Left kidney (tissue), 2 donors: ENCODE data around the gene ACKR3. TPM values are rescaled to one million over a fixed set of nuclear protein-coding genes. Genes with fewer than 3 reads are reported as not detected.

Experiments used
- DNase-seq: peaks from one replicate; pipeline ENCODE4 v3.0.0-alpha.2; 2013
- polyA plus RNA-seq: library from polyadenylated mRNA; unstranded; fragments of 120-200 nt; gene quantifications from one replicate; pipeline ENCODE4 v1.2.1, GENCODE V29; 2013; ENCODE audit not compliant: insufficient read length

The ACKR3 gene
- polyA plus RNA-seq, 1 donor: 53.2 TPM

DNA sequence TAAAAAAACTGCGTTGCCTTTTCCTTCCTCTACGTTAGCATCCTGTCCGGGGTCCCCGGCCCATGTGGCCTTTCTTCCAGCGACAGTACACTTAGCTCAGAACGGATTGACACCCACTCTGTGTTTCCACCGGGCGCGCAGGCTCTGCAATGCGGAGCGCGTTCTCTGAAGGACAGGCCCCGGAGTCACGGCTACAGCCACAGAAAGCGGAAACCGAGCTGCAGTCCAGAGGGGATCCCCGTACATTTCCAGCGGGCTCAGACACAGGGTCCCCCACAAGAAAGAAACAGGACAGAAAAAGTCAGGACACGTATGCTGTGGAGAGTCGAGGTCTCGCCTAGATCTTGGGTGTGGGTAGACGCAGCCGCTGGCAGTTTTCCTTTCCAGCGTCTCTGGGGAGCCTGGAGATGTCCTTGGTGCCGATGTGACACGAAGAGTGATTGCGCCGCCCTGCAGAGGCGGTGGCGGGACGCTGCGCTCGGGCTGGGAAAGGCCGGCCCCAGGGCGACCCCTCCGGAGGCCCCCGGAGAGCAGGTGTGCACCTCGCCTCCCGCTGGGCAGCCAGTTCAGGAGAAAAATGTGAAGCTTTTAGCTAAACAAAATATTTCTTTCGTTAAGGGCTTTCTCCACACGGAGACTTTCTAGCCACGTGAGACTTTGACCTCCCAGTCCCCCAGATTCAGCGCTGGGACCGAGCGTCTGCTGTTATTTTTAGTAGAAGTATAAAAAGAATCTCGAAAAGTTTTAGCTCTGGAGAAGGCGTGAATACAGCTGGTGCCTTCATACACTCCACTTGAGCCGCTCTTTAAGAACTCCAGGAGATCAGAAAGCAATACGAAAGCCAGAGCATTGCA lies 1.3 kb upstream of the ACKR3 start:
- DNase-seq: no peak

DNA sequence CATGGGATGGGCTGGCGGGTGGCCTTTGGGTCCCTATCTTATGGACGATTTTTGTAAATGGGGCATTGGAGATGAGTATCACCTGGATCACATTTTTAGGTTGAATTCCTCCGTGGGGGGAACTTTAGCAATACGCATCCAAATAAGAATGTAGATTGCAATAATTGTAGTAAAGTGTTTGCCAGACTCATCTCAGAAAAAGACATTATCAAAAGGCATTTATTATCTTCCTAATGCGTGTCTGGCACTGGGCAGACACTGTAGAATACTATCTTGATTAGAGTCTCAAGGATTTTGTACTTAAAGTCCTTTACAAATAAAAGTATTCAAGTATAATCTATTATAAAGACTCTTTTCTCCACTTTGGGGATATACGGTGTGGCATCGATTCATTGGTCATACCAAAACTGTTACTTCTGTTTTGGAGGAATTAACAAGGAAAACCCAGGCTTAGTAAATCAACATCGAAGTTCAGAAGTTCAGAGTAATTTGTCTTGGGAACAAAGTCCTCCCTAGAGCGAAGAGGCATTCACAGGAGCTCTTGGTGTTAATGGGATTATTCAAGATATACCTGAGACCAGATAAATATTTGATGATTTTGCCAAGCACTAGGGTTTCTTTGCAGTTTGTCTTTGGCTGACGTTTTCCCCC lies 578 bp upstream of the ACKR3 start:
- no peak for DNase-seq

DNA sequence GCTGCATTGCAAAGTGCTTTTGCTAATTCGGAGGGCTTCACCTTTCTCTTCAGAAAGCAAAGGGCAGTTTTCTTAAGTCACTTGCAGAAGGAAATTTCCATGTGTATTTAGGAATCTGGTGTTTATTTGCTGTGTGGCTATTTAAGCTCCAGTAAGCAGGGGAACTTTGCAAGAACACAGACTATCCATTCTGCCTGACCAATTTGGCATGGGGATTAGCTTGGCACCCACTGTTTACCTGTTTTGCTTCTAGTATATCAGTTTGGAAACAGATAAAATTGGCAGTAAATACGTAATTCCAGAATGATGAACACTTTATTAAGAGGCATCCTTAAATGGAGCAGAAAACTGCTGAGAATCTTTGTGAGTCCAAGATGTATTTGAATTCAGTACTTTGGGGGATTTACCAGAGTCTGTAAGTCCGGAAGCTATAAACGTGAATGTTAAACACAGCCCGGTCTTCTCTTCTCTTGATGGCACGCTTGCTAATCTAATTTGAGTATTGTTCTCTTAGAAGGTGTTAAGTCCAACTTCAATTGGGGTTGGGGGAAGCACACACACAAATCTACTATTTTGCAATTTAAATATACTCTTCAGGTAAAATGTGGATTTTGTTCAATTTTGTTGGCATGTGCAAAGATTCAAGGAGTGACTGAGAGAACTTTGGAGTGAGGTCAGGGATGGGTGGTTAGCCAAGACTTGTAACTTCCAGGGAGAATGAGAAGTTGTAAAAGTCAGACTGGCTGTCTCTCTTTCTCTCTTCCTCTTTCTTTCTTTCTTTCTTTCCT lies 650 bp downstream of the ACKR3 start:
- DNase-seq: no peak

DNA sequence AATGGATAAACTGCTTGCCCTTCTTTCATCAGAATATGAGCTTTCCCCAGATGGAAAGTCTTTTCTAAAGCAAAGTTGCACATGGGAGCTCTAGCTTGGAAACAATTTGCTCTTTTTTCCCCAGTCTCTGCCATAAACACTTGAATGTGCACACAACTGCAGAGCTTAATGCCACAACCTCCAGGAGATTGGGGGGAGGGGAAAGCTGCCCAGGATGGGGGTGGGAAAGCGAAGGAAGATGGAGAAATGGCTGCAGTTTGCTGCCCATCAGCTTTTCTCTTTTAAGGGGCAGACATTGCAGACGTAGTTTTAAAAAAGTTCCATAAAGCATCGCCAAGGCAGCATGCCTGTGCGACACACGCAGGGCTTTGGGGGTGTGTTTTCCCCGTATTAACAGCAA lies 1.5 kb downstream of the ACKR3 start:
- DNase-seq: no peak

DNA sequence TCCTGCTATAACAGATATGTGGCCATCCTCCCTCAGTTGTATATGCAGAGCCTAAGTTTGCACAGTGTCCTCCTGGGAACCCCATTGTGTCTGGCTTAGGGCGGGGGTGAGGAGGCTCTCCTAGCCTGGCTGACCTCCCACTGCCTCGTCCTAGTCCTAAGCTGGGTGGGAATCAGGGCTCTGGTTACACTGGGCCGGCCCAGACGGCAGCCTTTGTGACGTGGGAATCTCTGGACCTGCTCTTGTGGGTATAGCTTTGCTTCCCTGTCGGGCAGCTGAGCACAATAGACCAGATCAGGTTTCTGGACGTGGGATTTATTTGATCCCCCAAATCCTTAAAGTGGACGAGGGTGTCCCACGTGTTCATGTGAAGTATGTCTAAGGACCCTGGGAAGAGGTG lies 2.9 kb downstream of the ACKR3 start:
- no peak for DNase-seq

DNA sequence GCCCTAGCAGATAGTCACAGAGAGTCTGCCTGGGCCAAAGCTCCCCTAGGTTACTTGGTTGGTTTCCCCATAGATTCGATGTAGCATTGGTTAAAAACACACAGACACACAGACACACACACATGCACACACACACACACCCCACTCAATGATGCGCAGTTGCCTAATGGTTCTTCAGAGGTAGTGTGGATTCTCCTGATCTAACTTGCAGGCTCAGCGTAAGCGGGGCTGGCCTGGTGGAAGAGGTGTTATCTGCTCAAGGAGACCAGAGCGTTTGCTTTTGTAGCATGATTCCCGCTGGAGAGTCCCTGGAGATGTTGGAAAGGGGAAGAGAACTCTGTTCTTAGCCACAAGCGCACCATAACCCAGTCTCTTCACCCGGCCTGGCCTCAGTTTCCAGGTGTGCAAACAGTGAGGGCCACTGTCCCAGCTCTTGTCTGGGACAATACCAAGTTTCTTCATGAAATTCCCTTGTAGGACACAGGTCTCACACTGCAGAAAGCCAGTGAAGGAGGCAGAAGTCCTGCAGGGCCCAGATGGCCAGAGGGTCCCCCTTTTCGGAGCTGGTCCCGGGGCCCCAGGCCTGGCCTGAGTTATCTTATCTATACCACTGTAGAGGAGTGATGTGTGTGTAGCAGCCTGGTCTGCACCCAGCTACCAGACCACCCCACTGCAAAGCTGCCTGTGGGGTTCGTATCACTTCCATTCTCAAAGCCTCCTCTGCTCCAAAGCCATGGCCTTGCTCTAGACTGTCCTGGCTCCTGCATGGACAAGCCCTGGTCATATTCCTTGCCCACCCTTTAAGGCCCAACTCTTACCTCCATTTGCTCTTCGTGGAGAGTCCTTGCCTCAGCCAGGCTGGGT lies 3.7 kb downstream of the ACKR3 start:
- DNase-seq: no peak

DNA sequence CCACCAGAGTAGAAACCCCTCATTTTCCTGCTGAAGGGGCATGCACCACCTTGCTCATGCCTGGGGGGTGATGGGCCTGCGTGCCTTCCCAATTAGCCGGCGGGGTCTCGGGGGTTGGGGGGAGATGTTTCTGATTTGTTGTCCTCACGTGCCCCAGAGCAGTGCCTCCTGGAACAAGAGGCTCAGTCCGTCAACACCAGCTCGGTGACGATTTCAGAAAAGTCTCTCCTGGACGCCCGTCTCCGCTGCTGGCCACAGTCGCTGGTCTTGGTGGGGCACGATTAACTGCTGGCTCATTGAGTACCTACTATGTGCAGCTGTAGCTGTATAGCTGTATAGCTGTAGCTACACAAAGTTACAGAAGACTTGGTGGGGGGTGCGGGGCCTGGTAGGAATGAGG lies 4.4 kb downstream of the ACKR3 start:
- DNase-seq: no peak

DNA sequence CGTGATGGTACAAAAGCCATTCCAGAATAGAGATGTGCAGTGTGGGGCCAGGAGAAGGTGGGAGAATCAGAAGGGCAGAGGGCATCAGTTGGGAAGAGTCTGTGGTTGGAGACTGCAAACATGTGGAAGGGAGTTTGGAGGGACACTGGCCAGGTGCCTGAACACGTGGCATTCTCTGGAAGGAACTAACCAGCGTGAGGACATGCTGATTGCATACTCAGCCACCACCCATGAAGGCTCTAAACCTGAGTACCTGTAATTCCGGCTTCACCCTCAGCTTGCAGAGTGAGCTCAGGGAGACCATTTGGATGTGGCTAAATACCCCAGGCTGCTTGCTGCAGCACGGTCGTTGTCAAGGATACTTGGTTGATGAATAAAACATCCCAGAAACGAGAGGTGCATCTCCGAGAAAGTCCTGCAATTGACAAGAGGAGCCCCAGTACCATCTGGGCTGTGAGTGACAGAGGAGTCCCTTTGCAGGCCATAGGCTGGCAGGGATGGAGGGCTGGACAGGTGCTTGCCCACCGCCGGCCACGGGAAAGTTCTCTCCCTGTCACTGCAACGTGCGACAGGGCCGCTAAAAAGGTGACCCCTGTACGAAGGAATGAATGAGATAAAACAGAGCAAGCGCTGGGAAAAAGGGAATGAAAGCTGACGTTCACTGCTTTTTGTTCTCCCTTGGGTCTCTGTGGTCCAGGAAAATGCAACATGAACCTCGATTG lies 5.0 kb downstream of the ACKR3 start:
- no peak for DNase-seq

DNA sequence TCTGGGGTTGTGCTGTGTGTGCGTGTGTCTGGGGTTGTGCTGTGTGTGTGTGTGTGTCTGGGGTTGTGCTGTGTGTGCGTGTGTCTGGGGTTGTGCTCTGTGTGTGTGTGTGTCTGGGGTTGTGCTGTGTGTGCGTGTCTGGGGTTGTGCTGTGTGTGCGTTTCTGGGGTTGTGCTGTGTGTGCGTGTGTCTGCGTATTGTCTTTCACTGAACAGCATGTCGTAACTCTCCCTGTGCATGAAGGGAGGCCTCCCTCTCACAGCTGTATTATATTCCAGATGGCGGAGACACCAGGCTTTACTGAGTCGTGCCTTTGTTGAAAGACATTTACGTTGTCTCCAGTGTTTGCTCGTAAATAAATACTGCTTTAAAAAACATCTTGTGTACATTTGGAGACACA lies 5.9 kb downstream of the ACKR3 start:
- no peak for DNase-seq

DNA sequence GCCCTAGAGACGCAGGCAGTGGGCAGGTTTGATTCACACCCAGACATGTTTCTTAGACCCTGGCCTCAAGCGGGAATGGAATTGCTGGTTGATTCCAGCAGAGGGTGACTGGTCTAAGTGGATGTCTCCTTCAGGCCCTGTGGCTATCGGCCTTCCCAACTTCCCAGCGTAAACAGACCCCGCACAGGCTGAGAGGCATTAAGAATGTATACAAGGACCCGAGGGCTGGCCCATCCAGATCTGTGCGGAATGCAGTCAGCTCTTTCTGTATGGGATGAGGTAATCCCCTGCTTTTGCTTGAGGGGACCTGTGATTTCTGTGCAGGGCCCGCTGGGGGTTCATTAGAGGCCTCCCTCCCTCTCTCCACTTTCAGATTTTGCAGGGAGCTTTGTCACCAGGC lies 6.5 kb downstream of the ACKR3 start:
- DNase-seq: no peak

DNA sequence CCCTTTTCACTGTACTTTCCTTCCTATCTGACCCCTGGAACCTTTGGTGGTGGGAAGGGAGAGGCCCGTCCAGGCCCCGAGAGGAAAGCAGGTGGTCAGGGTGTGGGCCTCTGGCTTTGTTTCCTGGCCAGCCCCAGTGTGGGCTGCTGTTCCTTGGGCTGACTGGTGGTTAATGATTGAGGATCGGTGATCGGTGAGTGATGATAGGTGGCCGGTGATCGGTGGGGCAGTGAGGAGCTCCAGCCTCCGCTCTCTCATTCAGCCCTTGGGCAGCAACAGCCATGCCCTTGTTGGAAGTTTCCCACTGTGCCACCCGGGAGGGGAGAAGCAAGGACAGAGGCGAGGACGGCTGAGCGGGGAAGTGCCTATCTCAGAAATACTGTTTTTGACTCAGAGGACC lies 7.3 kb downstream of the ACKR3 start:
- DNase-seq: no peak

DNA sequence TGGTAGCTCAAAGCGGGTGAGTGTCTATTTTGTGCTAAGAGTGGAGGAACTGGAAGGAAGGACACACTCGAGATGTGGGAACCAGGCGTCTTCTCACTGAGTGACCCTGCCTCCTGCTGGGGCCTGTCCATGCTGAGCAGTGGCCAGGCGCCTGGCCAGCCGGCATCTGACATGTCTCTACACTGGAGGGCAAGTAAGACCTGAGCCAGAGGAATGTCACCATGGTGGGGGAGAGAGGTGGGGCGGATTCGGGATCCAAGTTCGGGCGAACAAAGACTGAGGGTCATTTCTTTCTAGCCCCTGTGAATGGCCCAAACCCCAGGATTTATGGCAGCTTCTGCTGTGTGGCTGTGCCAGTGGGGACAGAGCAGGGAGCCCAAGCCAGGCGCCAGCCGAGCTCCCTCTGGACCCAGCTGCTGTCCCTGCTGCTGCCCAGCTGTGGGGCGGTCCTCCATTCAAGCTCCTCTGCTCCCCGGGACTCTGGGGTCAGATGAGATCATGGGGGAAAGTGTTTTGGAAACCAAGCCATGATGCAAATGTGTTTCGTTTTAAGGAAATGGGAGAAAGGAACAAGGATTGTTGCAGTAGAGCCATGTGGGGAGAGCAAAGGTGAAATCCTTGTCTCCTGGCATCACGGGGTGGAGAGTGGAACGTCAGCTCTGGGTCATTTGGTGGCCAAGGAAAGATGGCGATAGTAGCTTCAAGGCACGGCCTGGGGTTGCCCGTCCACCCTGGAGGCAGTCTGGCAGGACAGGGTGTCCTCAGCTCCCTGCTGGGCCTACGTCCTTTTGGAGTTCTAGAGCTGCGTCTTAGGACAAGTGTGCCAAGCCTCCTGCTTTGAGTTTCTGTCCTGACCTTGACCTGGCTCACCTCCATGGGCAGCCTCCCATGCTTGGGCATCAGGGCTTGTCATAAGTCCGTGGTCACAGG lies 8.1 kb downstream of the ACKR3 start:
- no peak for DNase-seq

DNA sequence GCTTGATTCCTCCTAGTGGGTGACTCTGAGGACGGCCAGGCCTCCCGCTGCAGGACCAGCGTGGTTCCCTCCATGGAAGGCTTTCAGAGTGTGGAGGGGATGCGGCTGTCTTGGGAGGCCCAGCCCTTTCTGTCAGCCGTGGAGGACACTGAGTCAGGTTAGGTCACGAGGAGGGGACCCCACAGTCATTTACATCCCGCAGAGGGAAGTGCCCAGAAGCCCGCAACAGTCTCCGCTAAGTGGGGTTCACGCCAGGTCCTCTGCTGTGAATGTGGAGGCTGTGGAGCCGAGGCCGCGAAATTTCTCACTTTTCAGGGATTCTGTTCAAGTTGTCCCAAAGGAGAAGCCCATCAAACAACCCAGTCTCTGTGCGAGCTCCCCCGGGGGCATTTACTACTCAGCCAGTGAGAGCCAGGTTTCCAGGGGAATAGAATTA lies 8.8 kb downstream of the ACKR3 start:
- DNase-seq: no peak

DNA sequence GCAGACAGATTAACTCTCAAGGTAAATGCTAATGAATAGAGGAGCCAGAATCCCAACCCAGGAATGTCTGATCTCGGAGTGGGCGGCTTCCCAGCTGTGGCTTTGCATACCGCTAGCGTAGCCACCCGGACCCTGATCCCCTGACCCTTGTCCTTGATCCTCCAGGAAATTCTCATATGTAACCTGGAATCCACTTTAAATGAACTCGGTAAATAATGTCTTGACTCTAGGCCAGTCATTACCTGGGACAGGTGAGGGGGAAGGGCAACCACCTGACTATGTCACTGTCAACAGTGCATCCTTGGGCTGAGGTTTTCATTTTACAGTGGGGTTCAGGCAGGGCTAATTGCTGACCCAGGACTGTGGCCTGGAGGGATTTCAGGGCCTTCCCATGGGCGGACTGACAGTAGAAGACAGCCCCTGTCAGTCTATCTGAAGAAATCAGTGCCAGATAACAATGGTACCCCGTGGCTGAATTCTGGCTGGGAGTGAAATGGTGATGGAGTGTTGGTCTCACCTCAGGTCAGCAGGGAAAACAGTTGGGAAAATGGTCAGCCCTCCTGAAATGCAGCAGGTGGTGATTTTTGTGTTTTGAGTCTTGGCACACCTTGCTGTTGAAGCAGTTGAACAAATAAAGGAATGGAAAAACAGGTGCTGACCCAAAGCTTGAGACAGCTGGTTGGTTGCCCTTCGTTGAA lies 9.6 kb downstream of the ACKR3 start:
- DNase-seq: no peak

DNA sequence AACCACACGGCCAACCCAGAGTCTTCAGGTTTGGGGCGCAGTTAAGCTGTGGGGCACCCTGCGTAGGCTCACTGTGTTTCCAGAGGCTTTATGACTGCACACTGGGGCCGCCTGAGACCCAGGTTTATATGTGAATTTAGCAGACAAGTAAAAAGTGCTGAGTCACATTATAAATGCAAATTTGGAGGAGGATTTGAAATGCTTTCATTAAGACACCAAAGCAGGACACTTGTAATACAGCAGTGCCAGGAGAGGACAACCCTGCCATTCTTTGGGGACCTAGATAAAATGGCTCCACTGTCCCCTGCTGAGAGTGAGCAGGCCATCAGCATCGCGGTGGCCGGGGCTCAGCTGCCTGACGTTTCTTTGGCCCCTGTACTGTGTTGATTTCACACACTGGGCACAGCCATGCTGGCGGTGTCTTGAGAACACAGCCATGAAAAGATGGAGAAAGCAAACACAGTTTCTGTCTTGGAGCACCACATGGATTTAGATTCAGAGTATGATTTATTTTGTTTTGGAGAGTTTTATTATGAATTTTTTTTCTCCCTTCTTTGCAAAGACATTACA lies 10.2 kb downstream of the ACKR3 start:
- DNase-seq: no peak

DNA sequence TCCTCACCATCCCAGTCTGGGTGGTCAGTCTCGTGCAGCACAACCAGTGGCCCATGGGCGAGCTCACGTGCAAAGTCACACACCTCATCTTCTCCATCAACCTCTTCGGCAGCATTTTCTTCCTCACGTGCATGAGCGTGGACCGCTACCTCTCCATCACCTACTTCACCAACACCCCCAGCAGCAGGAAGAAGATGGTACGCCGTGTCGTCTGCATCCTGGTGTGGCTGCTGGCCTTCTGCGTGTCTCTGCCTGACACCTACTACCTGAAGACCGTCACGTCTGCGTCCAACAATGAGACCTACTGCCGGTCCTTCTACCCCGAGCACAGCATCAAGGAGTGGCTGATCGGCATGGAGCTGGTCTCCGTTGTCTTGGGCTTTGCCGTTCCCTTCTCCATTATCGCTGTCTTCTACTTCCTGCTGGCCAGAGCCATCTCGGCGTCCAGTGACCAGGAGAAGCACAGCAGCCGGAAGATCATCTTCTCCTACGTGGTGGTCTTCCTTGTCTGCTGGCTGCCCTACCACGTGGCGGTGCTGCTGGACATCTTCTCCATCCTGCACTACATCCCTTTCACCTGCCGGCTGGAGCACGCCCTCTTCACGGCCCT lies 11.2 kb downstream of the ACKR3 start:
- DNase-seq: no peak

DNA sequence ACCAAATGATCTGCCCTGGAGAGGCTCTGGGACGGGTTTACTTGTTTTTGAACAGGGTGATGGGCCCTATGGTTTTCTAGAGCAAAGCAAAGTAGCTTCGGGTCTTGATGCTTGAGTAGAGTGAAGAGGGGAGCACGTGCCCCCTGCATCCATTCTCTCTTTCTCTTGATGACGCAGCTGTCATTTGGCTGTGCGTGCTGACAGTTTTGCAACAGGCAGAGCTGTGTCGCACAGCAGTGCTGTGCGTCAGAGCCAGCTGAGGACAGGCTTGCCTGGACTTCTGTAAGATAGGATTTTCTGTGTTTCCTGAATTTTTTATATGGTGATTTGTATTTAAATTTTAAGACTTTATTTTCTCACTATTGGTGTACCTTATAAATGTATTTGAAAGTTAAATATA lies 11.9 kb downstream of the ACKR3 start:
- no peak for DNase-seq

DNA sequence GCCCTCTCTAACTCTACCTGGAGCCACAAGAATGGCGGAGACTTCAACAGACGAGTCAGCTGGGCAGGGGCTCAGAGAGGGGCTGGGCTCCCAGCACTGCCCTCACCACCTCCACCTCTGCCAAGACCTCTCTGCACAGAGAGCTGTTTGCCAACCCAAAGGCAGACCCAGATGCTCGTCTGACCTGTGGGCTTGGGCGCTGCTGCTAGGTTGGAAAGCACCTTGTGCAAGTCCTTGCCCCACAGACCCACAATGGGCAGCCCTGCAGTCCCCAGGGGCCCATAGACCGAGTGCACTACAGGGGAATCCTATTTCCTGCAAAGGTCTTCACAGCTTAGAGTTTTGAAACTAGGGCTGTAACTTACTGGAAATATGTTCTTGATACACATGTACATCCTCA lies 13.3 kb downstream of the ACKR3 start:
- DNase-seq: no peak
